Spleen (tissue), 11 donors: ENCODE results near the gene CIDEC. TPM values are rescaled to one million over a fixed set of nuclear protein-coding genes. Genes with fewer than 3 reads are reported as not detected.

Experiments used
- DNase-seq: peaks from one replicate; pipeline ENCODE4 v3.0.0-alpha.2; 2020
- H3K27ac ChIP-seq, 8 donors: fragments of 200-600 bp; sonication (generic) in 7 of 8; 1 replicate in 4 of 8; 2 replicates in 4 of 8; pipeline versions ENCODE4 v1.5.0 to v1.8.0; 2016 to 2021; ENCODE audit warnings: inconsistent platforms in 4 of 8, mild to moderate bottlenecking in 4 of 8, moderate library complexity in 1 of 8
- H3K27me3 ChIP-seq, 7 donors: fragments of 200-600 bp; sonication (generic) in 6 of 7; replicated peaks in 1 of 7; 1 replicate in 4 of 7; 2 replicates in 3 of 7; pipeline versions ENCODE4 v1.5.0 to v1.8.0; 2016 to 2021; ENCODE audit warnings: inconsistent platforms in 3 of 7, mild to moderate bottlenecking in 1 of 7
- H3K36me3 ChIP-seq, 6 donors: fragments of 200-600 bp; sonication (generic) in 5 of 6; 1 replicate in 4 of 6; 2 replicates in 2 of 6; pipeline versions ENCODE4 v1.5.0 to v1.8.0; 2016 to 2021; ENCODE audit warnings: inconsistent platforms in 2 of 6
- H3K4me1 ChIP-seq, 6 donors: fragments of 200-600 bp; sonication (generic) in 5 of 6; 1 replicate in 3 of 6; 2 replicates in 3 of 6; pipeline versions ENCODE4 v1.5.0 to v1.8.0; 2016 to 2021; ENCODE audit warnings: inconsistent platforms in 3 of 6
- H3K4me3 ChIP-seq, 8 donors: fragments of 200-600 bp; sonication (generic) in 7 of 8; 1 replicate in 4 of 8; 2 replicates in 4 of 8; pipeline versions ENCODE4 v1.5.0 to v1.8.0; 2016 to 2021; ENCODE audit warnings: inconsistent platforms in 4 of 8, mild to moderate bottlenecking in 4 of 8, moderate library complexity in 2 of 8
- H3K9me3 ChIP-seq, 8 donors: fragments of 200-600 bp; sonication (generic) in 7 of 8; 1 replicate in 4 of 8; 2 replicates in 4 of 8; pipeline versions ENCODE4 v1.5.0 to v1.8.0; 2016 to 2021; ENCODE audit warnings: inconsistent platforms in 4 of 8
- CTCF ChIP-seq, 11 experiments: fragments of 200-600 bp in 7 of 11; fragments of 450-650 bp in 4 of 11; sonication (generic) in 4 of 11; IDR thresholded peaks in 8 of 11; conservative IDR thresholded peaks in 3 of 11; 1 replicate in 7 of 11; 2 replicates in 4 of 11; pipeline versions ENCODE4 v1.4.0 to v1.8.0; 2016 to 2021; ENCODE audit warnings: antibody characterized with exemption in 11 of 11, inconsistent platforms in 4 of 11, mild to moderate bottlenecking in 1 of 11
- POLR2A ChIP-seq, 3 donors: fragments of 450-650 bp; IDR thresholded peaks; one replicate each; pipeline ENCODE4 v1.5.1; 2017; ENCODE audit warnings: antibody characterized with exemption in 3 of 3, mild to moderate bottlenecking in 1 of 3
- POLR2AphosphoS5 ChIP-seq, 3 donors: sonication (generic); formaldehyde crosslinking; IDR thresholded peaks; one replicate each; pipeline ENCODE4 v1.5.1; 2017; ENCODE audit warnings: antibody characterized with exemption in 3 of 3
- WGBS, 5 donors: extraction: QIAGEN DNeasy Blood & Tissue Kit in 3 of 5; methylation state at CpG; one replicate each; pipeline versions ENCODE4 v1.1.5 to v1.1.7; 2013 to 2018; 5-methylcytosine and 5-hydroxymethylcytosine counted together
- intact Hi-C: fragments of 100-400 bp; cut with DNase I; formaldehyde crosslinking; loops from one replicate; pipeline ENCODE4 v1.15.0; 2023; ENCODE audit warnings: low total_unique reads
- polyA plus RNA-seq, 3 donors: library from polyadenylated mRNA; stranded (reverse); fragments of 200-250 nt; gene quantifications; one replicate each; pipeline ENCODE4 v1.2.1, GENCODE V29; 2013
- total RNA-seq, 7 donors: library from RNA; depleted of rRNA in 3 of 7; stranded (reverse); fragments of >200 nt in 3 of 7; fragmentation: NEBNext Ultra II Directional in 4 of 7; extraction: Animal tissue kit (Norgen Biotek cat#: 25700) in 4 of 7; gene quantifications; one replicate each; pipeline versions ENCODE4 v1.1.0 to v1.2.1, GENCODE V29; 2016 to 2021
- donor health status: healthy with polysubstance abuse.
- donor health status: DM: no; HTN: no; CAD: no; lungs with moderate emphysema.
- donor health status: DM: no; HTN: no; CAD: no.
- donor health status: Bipolar disorder and iron deficiency.
- donor health status: healthy.
- donor health status: DM: no; HTN: no; CAD: no.
- donor health status: DM: yes; HTN: yes; CAD: no.

Gene CIDEC
- total and polyA plus RNA-seq, 10 donors, result 0.13 to 0.24 TPM; not detected in 8

- peaks cover 0 to 5% (median 1%) of the 10 kb centered on the region in 6 donors for H3K36me3 ChIP-seq
- no peak overlapping the region for H3K27ac ChIP-seq
- TF ChIP-seq POLR2AphosphoS5 (IDR thresholded peaks at IDR 0.05) (no peak), CTCF (IDR thresholded peaks at IDR 0.05 in 8 of 11, conservative IDR thresholded peaks at IDR 0.05 in 3 of 11) (no peak), POLR2A (IDR thresholded peaks at IDR 0.05) (no peak)
- DNase-seq, result peak; percentile 5
- H3K4me1 ChIP-seq, result peaks cover 6 to 28% (median 17%) of the 10 kb centered on the region in 6 donors
- no peaks in the 10 kb centered on the region for H3K27me3 ChIP-seq
- no peak overlapping the region for H3K4me3 ChIP-seq
- no peaks in the 10 kb centered on the region for H3K9me3 ChIP-seq
- intact Hi-C loops, result no loop called here
- WGBS, 5 donors, result 72 to 89% (median 81%) methylated on average over 5 of the region's 5 CpGs
These were observed 7.4 kb upstream of the CIDEC start for GRCh38 chr3:9887480-9887879.

GRCh38 chr3:9886328-9886727, 6.3 kb upstream of the CIDEC start:
- TF ChIP-seq POLR2AphosphoS5 (IDR thresholded peaks at IDR 0.05) (no peak), POLR2A (IDR thresholded peaks at IDR 0.05) (no peak), CTCF (IDR thresholded peaks at IDR 0.05 in 8 of 11, conservative IDR thresholded peaks at IDR 0.05 in 3 of 11) (no peak)
- intact Hi-C loops, result no loop called here

GRCh38 chr3:9884555-9885165, 4.6 kb upstream of the CIDEC start:
- H3K4me3 ChIP-seq, result no peak overlapping the region
- H3K27ac ChIP-seq, result no peak overlapping the region
- WGBS, 5 donors, result 85 to 93% (median 91%) methylated on average over 11 of the region's 11 CpGs
- TF ChIP-seq CTCF (IDR thresholded peaks at IDR 0.05 in 8 of 11, conservative IDR thresholded peaks at IDR 0.05 in 3 of 11) (no peak), POLR2AphosphoS5 (IDR thresholded peaks at IDR 0.05) (no peak), POLR2A (IDR thresholded peaks at IDR 0.05) (no peak)
- H3K4me1 ChIP-seq, result peaks cover 0 to 4% (median 0%) of the 10 kb centered on the region in 6 donors
- H3K27me3 ChIP-seq, result no peaks in the 10 kb centered on the region
- H3K36me3 ChIP-seq, result no peaks in the 10 kb centered on the region
- no peaks in the 10 kb centered on the region for H3K9me3 ChIP-seq
- intact Hi-C loops, result no loop called here
- peak; percentile 14 for DNase-seq

More at GRCh38 chr3:9886328-9886727, 6.3 kb upstream of the CIDEC start:
- DNase-seq, result peak; percentile 27
- Histone ChIP-seq H3K27ac (no peak overlapping the region), H3K36me3 (no peaks in the 10 kb centered on the region), H3K27me3 (no peaks in the 10 kb centered on the region), H3K4me1 (peaks cover 3 to 16% (median 8%) of the 10 kb centered on the region in 6 donors), H3K4me3 (no peak overlapping the region), H3K9me3 (no peaks in the 10 kb centered on the region)

GRCh38 chr3:9883706-9884554, 3.9 kb upstream of the CIDEC start:
- no peak for DNase-seq
- no peak overlapping the region for H3K4me3 ChIP-seq
- H3K27ac ChIP-seq, result no peak overlapping the region
- TF ChIP-seq POLR2A (IDR thresholded peaks at IDR 0.05) (no peak), POLR2AphosphoS5 (IDR thresholded peaks at IDR 0.05) (no peak), CTCF (IDR thresholded peaks at IDR 0.05 in 8 of 11, conservative IDR thresholded peaks at IDR 0.05 in 3 of 11) (no peak)
- H3K36me3 ChIP-seq, result no peaks in the 10 kb centered on the region
- no peaks in the 10 kb centered on the region for H3K4me1 ChIP-seq
- intact Hi-C loops, result no loop called here
- WGBS, 5 donors, result 84 to 90% (median 85%) methylated on average over 7 of the region's 7 CpGs
- H3K27me3 ChIP-seq, result no peaks in the 10 kb centered on the region
- no peaks in the 10 kb centered on the region for H3K9me3 ChIP-seq
